ENCODE data around the gene CELF4.

Gene CELF4

GRCh38 chr18:37509600-37509999 is 56.0 kb downstream of the CELF4 start:
- no peak overlapping the region for H3K27ac ChIP-seq
- TF ChIP-seq, protein P1, sequence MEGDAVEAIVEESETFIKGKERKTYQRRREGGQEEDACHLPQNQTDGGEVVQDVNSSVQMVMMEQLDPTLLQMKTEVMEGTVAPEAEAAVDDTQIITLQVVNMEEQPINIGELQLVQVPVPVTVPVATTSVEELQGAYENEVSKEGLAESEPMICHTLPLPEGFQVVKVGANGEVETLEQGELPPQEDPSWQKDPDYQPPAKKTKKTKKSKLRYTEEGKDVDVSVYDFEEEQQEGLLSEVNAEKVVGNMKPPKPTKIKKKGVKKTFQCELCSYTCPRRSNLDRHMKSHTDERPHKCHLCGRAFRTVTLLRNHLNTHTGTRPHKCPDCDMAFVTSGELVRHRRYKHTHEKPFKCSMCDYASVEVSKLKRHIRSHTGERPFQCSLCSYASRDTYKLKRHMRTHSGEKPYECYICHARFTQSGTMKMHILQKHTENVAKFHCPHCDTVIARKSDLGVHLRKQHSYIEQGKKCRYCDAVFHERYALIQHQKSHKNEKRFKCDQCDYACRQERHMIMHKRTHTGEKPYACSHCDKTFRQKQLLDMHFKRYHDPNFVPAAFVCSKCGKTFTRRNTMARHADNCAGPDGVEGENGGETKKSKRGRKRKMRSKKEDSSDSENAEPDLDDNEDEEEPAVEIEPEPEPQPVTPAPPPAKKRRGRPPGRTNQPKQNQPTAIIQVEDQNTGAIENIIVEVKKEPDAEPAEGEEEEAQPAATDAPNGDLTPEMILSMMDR (conservative IDR thresholded peaks at IDR 0.05), result no peak

DNA sequence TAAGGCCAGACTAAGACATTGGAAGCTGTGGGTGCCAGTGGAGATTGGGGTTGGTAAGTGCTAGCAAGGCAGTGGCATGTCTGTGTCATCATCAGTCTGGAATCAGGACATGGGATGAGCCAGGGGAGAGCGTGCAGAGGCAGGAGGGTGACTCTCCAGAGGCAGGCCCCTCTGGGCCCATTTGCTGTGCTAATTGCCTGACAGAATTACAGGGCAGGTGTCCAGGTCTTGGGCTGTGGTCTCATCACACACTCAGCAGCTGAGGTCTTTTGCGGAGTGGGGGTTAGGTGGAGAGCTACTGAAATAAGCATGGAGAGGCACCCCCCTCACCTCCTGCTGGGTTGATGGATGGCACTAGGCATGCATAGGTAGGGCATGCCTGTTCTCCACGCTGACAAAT is 57.4 kb downstream of the CELF4 start:
- TF ChIP-seq, protein P1 (conservative IDR thresholded peaks at IDR 0.05), result no peak
- no peak overlapping the region for H3K27ac ChIP-seq

DNA sequence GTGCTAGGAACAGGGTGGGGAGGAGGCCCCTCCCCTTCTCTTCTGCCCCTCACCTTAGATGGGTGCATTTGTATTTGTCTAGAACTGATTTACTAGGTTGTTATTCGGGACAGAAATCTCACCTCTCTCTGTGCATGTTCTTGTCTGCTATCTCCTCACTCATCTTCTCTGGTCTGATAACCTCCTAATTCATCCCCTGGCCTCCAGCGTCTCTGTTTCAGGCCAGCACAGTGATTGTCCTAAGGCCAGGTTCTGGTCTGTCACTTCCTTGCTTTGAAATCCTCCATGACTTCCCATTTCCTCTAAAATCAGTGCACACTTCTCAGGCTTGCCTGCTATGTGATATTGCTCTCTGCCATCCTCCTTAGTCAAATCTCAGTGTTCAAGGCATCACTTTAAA is 58.4 kb downstream of the CELF4 start:
- no peak overlapping the region for H3K27ac ChIP-seq
- TF ChIP-seq, protein P1 (conservative IDR thresholded peaks at IDR 0.05), result no peak

DNA sequence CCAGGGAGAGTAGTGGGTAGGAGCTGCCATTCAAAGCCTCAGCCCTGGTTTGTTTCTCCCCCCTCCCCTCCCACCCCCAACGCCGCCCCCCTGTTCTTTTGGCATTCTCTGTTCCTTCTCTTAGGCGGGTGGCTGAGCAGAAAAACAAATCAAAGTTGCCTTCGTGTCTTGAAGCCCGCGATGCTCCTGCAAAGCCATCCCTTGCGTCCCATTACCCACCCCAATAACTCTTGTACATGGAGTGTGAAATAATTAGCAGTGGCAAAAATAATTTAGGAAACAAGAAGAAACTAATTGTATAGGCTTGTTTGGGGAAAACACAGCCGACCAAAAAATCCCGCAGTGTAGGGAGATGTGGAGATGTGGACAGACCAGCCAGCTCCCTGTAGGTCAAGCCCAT is 59.6 kb downstream of the CELF4 start:
- TF ChIP-seq, protein P1 (conservative IDR thresholded peaks at IDR 0.05), result no peak

GRCh38 chr18:37505321-37505720 is 60.3 kb downstream of the CELF4 start:
- TF ChIP-seq, protein P1 (conservative IDR thresholded peaks at IDR 0.05), result no peak
- no peak overlapping the region for H3K27ac ChIP-seq

More for the DNA sequence above, 59.6 kb downstream of the CELF4 start:
- H3K27ac ChIP-seq, result no peak overlapping the region

DNA sequence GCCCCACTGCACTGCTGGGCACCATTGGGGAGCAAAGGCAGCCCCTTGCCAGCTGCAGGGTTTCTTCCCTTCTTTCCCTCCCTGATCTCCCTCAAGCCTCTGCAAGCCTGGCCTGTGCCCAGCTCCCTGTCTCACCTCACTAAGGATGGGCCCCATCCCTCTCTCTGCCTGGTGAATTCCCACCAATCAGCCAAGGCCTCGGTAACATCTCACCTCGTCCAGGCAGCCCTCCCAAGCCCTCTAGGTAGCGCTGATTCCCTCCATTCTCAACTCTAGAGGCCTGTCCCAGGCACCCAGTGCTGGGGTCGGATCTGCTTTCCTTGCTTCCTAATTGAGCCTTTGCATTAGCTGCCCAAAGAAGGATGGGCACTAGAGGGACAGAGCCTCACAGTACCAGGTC is 63.0 kb downstream of the CELF4 start:
- TF ChIP-seq, protein P1 (conservative IDR thresholded peaks at IDR 0.05), result no peak
- no peak overlapping the region for H3K27ac ChIP-seq

DNA sequence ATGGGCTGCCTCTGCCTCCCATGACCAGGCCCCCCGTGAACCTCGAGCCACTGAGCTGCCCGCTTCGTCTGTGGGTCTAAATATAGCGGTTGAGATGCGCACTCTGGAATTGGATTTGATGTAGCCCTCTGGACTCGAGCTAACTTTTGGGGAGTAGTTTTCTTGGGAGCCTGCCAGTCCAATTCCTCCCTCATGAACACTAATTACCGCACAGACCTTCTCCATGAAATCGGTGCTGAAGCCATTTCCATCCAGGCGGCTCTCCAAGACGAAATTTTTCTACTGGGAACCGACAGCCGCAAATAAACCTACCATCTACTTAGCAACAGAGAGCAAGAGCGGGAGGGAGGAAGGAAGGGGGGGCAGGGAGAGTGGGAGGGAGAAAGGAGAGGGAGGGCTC is 63.6 kb downstream of the CELF4 start:
- TF ChIP-seq, protein P1 (conservative IDR thresholded peaks at IDR 0.05), result no peak
- H3K27ac ChIP-seq, result no peak overlapping the region

GRCh38 chr18:37501136-37501535 is 64.5 kb downstream of the CELF4 start:
- TF ChIP-seq, protein P1 (conservative IDR thresholded peaks at IDR 0.05), result no peak

More at GRCh38 chr18:37501136-37501535, 64.5 kb downstream of the CELF4 start:
- no peak overlapping the region for H3K27ac ChIP-seq
